Stimulated activated CD4-positive, alpha-beta T cell treated with anti-CD3 and anti-CD28 coated beads, Interleukin-15, amount 100 ng/mL, for 24 hours (primary cell): ENCODE results near the gene KLHL30.
A peak's percentile ranks its signal among the peaks of the same experiment; 100 is the strongest.

Experiments
- DNase-seq: peaks from one replicate; pipeline ENCODE4 v3.0.0-alpha.2; 2020

KLHL30 gene

GRCh38 chr2:238151628-238152235 lies 13.3 kb downstream of the KLHL30 start:
- no peak for DNase-seq

- no peak for DNase-seq
These were observed 14.6 kb downstream of the KLHL30 start for GRCh38 chr2:238152771-238153688.

DNA sequence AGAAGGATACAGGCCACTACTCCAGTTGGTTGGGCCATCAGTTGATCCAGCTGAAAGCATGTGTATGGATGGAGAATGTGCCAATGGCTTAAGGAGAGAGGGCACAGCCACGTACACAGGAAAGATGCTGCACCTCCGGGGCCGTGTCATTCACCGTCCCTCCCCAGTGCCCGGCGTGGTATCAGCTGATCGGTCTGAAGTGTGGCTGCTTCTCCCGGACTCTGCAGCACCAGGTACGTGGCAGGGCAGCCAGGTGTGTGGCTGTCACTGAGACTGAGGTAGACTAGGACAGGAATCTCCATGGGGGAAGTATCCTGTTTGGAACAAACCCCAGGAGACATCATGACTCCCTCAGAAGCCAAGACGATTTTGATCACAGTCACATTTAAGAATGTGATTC lies 16.1 kb downstream of the KLHL30 start:
- DNase-seq = no peak

- DNase-seq = no peak
These were observed 16.7 kb downstream of the KLHL30 start for GRCh38 chr2:238155051-238155760.

GRCh38 chr2:238155761-238156694 lies 17.6 kb downstream of the KLHL30 start:
- DNase-seq = no peak

GRCh38 chr2:238157506-238158017 lies 19.1 kb downstream of the KLHL30 start:
- no peak for DNase-seq

- DNase-seq = no peak
These were observed 19.6 kb downstream of the KLHL30 start for GRCh38 chr2:238158018-238158508.

DNA sequence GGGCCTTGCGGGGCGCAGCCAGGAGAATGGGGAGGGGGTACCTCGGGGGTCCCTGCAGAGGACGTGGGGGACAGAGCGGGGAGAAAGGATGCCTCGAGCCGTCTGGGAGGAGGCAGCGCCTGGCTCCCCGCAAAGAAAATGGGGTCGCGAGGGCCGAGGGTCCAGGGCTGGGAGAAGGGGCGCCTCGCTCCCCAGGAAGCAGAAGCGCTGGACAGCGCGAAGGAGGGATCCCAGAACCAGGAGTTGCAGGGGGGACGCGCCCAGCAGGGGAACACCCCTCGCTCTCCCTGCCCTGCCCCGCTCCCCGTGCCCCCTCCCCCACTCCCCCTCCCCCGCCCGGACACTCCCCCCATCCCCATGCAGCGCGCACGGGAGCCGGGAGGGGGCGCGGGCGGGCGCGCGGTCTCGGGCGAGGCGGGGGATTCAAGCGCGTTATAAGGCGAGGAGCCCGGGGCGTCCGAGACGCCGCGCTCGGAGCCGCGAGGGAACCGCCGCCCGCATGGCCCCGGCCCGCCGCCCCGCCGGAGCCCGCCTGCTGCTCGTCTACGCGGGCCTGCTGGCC lies 20.1 kb downstream of the KLHL30 start, which contains the start of gene ERFE:
ERFE (plus strand) TSS at position 462 of the 562 bp plus-strand sequence; CDS start at position 500, 38 bp downstream.
- DNase-seq = peak; percentile 69

DNA sequence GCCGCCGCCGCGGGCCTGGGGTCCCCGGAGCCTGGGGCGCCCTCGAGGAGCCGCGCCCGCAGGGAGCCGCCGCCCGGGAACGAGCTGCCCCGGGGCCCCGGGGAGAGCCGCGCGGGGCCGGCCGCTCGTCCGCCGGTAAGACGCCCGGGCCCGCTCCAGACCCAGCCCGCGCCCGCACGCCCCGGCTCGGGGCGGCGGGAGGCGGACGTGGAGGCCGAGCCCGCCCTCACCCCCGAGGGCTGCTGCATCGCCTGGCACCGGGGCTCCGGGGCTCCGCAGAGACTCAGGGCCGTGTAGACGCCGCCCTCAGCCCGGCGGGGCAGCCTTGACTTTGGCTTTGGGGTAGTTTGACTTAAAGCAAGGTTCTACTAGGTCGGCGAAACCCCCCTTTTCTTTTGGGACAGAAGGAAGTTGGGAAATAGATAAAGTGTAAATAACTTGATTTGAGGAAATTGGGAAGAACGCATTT lies 20.6 kb downstream of the KLHL30 start:
- DNase-seq = peak; percentile 45

- DNase-seq = no peak
These were observed 21.3 kb downstream of the KLHL30 start for GRCh38 chr2:238159661-238160205.

DNA sequence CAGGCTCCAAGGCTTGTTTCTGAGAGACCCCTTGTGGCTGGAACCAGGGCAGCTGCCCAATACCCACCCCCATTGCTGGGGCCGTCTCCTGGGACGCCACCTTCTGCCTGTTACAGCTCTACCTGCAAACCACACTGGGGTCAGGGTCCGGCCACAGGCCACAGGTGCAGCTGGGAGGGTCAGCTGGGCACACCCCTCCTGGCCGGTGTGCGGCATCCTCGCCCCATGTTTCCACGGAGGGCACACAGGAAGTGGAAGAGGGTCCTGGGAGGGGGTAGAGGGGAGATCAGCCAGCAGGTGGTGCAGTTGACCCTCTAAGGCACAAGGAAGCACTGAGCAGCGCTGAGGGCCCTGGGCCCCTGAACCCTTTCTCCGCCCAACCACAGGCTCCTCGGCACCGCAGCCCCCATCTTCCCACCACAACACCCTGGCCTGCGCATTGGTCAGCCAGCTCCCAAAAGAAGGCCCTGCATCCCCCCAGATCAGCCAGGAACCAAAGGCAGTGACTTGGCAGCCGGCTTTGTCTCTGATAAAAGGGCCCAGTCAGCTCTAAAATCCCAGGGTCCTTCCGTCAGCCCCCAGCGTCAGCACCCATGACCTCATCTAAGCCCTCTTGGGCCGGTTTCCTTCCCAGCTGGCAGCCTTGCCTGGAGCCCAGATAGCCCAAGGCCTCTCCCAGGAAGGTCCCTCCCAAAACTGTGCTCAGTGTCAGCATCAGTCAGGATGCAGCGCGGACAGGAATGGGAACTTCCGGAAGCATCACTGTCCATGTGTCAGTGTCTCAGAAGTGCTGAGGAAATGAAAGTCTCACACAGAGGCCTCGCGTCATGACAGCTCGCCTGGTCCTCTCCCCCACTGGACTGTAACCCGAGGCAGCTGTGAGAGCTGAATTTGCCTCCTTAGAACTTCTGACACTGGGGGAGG lies 22.0 kb downstream of the KLHL30 start:
- no peak for DNase-seq

GRCh38 chr2:238161291-238162051 lies 23.0 kb downstream of the KLHL30 start:
- DNase-seq = no peak

- DNase-seq = no peak
These were observed 23.9 kb downstream of the KLHL30 start for GRCh38 chr2:238162251-238162845.

GRCh38 chr2:238162846-238163441 lies 24.5 kb downstream of the KLHL30 start:
- DNase-seq = no peak

DNA sequence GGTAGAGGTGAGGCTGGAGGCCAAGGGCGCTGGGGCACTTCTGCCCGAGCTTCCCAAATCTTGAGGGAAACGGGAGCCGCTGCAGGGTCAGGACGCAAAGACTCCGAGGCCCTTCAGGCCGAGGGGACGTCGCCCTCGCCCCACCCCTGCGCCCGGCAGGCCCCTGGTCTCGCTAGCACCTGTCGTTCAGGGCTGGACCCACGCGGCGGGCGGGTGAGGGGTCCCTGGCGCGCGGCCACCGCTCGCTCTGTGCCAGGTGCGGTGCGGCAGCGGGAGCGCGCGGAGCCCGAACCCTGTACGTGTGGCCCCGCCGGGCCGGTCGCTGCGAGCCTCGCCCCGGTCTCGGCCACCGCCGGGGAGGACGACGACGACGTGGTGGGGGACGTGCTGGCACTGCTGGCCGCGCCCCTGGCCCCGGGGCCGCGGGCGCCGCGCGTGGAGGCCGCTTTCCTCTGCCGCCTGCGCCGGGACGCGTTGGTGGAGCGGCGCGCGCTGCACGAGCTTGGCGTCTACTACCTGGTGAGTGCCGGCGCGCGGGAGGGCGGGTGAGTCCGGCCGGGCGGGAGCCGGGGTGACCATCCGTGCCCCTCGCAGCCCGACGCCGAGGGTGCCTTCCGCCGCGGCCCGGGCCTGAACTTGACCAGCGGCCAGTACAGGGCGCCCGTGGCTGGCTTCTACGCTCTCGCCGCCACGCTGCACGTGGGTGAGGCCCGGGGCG lies 25.2 kb downstream of the KLHL30 start:
- no peak for DNase-seq

- no peak for DNase-seq
These were observed 26.4 kb downstream of the KLHL30 start for GRCh38 chr2:238164906-238165287.

DNA sequence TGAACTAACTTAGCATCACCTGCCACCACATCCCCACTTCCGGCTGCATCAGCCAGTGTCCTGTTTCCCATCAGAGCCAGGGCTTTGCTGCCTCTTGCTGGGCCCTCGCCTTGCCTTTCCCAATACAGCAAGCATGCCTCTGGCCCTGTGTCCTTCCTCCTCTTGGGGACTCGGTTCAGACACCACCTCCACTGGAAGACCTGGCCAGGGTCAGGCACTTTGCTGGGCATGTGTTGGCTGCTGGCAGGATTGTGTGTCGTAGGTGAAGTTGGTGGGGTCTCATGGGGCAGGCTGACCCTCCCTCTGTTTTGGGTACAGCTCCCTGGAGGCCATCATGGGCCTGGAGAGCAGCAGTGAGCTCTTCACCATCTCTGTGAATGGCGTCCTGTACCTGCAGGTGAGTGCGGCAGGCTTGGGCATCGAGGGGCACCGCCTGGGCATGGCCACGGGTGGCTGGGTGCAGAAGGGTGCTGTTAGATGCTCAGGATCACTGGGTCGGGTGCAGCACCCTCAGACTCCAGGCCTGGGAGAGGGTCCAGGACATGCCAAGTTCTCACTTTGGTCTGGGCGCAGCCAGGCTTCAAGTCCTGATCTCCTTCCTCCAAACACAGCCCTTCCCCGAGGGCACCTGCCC lies 26.9 kb downstream of the KLHL30 start:
- DNase-seq = no peak
